Hepatocyte (in vitro differentiated cells): ENCODE measurements around the gene C10orf95. TPM values are rescaled to one million over a fixed set of nuclear protein-coding genes. Genes with fewer than 3 reads are reported as not detected.

ENCODE experiments used
- DNase-seq: peaks from one replicate; pipeline ENCODE4 v3.0.0-alpha.2; 2016; ENCODE audit warnings: low spot score
- H2AFZ ChIP-seq: fragments of 200-600 bp; sonication (generic); 2 replicates; pipeline ENCODE4 v1.6.0; 2016; ENCODE audit warnings: antibody characterized with exemption, mild to moderate bottlenecking
- H3K27ac ChIP-seq: fragments of 200-600 bp; sonication (generic); 2 replicates; pipeline ENCODE4 v1.5.1; 2016; ENCODE audit warnings: mild to moderate bottlenecking
- H3K27me3 ChIP-seq: fragments of 200-600 bp; sonication (generic); 2 replicates; pipeline ENCODE4 v1.6.1; 2016
- H3K36me3 ChIP-seq: fragments of 200-600 bp; sonication (generic); replicated peaks from 2 replicates; pipeline ENCODE4 v1.5.1; 2016; ENCODE audit warnings: low read depth; ENCODE audit not compliant: insufficient read depth
- H3K4me1 ChIP-seq: fragments of 200-600 bp; sonication (generic); 2 replicates; pipeline ENCODE4 v1.5.1; 2016; ENCODE audit warnings: mild to moderate bottlenecking, moderate library complexity; ENCODE audit not compliant: insufficient read depth
- H3K4me2 ChIP-seq: fragments of 200-600 bp; sonication (generic); 2 replicates; pipeline ENCODE4 v1.6.0; 2016
- H3K4me3 ChIP-seq: fragments of 200-600 bp; sonication (generic); 2 replicates; pipeline ENCODE4 v1.5.1; 2016; ENCODE audit warnings: mild to moderate bottlenecking
- H3K79me2 ChIP-seq: fragments of 200-600 bp; sonication (generic); 2 replicates; pipeline ENCODE4 v1.6.0; 2017; ENCODE audit warnings: mild to moderate bottlenecking
- H3K9me2 ChIP-seq: fragments of 200-600 bp; sonication (generic); replicated peaks from 2 replicates; pipeline ENCODE4 v1.6.0; 2017; ENCODE audit warnings: mild to moderate bottlenecking; ENCODE audit not compliant: insufficient read depth
- H3K9me3 ChIP-seq: fragments of 200-600 bp; sonication (generic); 2 replicates; pipeline ENCODE4 v1.5.1; 2016; ENCODE audit warnings: low read depth, mild to moderate bottlenecking
- H4K20me1 ChIP-seq: fragments of 200-600 bp; sonication (generic); 2 replicates; pipeline ENCODE4 v1.6.0; 2016; ENCODE audit warnings: mild to moderate bottlenecking; ENCODE audit not compliant: insufficient read depth, poor library complexity, severe bottlenecking
- EZH2 ChIP-seq: fragments of 200-600 bp; sonication (generic); IDR thresholded peaks from 2 replicates; pipeline ENCODE4 v1.6.1; 2016; ENCODE audit warnings: antibody characterized with exemption, mild to moderate bottlenecking, borderline replicate concordance
- EZH2phosphoT487 ChIP-seq: fragments of 200-600 bp; sonication (generic); IDR thresholded peaks from one replicate; pipeline ENCODE4 v1.6.1; 2018; ENCODE audit warnings: antibody characterized with exemption, mild to moderate bottlenecking, low read depth, moderate library complexity; ENCODE audit not compliant: unreplicated experiment, severe bottlenecking
- WGBS: methylation state at CpG from one replicate; pipeline ENCODE4 v1.1.6; 2016; ENCODE audit warnings: low lambda C conversion rate; ENCODE audit errors: missing lambda C conversion rate; 5-methylcytosine and 5-hydroxymethylcytosine counted together
- polyA plus RNA-seq: library from polyadenylated mRNA; unstranded; fragments of >200 nt; fragmentation: Nextera tagmentation; extraction: Ambion mirVana; gene quantifications from 2 replicates; pipeline ENCODE4 v1.2.1, GENCODE V29; 2016
- total RNA-seq: library from RNA; depleted of rRNA; stranded (reverse); fragments of >200 nt; gene quantifications from 2 replicates; pipeline ENCODE4 v1.2.3, GENCODE V29; 2014
- TF ChIP-seq, protein P1 (sequence below): fragments of 200-600 bp; sonication (generic); IDR thresholded peaks from 2 replicates; pipeline ENCODE4 v1.5.1; 2016; ENCODE audit warnings: antibody characterized with exemption, mild to moderate bottlenecking; ENCODE audit not compliant: poor library complexity

C10orf95 gene
- total and polyA plus RNA-seq, 2 experiments from 2014 or later: 5.2 to 7.7 TPM

GRCh38 chr10:102423372-102423968 is 27.9 kb downstream of the C10orf95 start:
- no peak for DNase-seq
- TF ChIP-seq EZH2phosphoT487 (no peak), EZH2 (no peak)
- TF ChIP-seq, protein P1, sequence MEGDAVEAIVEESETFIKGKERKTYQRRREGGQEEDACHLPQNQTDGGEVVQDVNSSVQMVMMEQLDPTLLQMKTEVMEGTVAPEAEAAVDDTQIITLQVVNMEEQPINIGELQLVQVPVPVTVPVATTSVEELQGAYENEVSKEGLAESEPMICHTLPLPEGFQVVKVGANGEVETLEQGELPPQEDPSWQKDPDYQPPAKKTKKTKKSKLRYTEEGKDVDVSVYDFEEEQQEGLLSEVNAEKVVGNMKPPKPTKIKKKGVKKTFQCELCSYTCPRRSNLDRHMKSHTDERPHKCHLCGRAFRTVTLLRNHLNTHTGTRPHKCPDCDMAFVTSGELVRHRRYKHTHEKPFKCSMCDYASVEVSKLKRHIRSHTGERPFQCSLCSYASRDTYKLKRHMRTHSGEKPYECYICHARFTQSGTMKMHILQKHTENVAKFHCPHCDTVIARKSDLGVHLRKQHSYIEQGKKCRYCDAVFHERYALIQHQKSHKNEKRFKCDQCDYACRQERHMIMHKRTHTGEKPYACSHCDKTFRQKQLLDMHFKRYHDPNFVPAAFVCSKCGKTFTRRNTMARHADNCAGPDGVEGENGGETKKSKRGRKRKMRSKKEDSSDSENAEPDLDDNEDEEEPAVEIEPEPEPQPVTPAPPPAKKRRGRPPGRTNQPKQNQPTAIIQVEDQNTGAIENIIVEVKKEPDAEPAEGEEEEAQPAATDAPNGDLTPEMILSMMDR: no peak
- H3K36me3 ChIP-seq: no peaks in the 10 kb centered on the region
- 98% methylated on average over 13 of the region's 13 CpGs for WGBS
- H3K4me3 ChIP-seq: no peak overlapping the region
- H3K9me3 ChIP-seq: no peaks in the 10 kb centered on the region
- H2AFZ ChIP-seq: no peak overlapping the region
- H4K20me1 ChIP-seq: peaks cover 5% of the 10 kb centered on the region
- no peaks in the 10 kb centered on the region for H3K9me2 ChIP-seq
- peaks cover 21% of the 10 kb centered on the region for H3K79me2 ChIP-seq
- peak overlapping the region; percentile 100 for H3K4me2 ChIP-seq
- H3K27me3 ChIP-seq: peaks cover 5% of the 10 kb centered on the region
- no peak overlapping the region for H3K27ac ChIP-seq
- peaks cover 24% of the 10 kb centered on the region for H3K4me1 ChIP-seq

GRCh38 chr10:102422545-102423129 is 28.7 kb downstream of the C10orf95 start:
- Histone ChIP-seq H2AFZ (no peak overlapping the region), H3K9me2 (no peaks in the 10 kb centered on the region), H3K4me3 (peak overlapping the region; percentile 63), H3K4me2 (peak overlapping the region; percentile 100), H3K27ac (peak overlapping the region; percentile 92), H3K79me2 (peaks cover 21% of the 10 kb centered on the region), H3K36me3 (no peaks in the 10 kb centered on the region), H3K4me1 (peaks cover 24% of the 10 kb centered on the region), H3K9me3 (no peaks in the 10 kb centered on the region), H4K20me1 (peaks cover 5% of the 10 kb centered on the region), H3K27me3 (peaks cover 10% of the 10 kb centered on the region)
- TF ChIP-seq, protein P1: peak; percentile 78
- no peak for TF ChIP-seq EZH2
- 16% methylated on average over 27 of the region's 28 CpGs for WGBS
- peak; percentile 89 for DNase-seq

- peaks cover 21% of the 10 kb centered on the region for H3K79me2 ChIP-seq
- H3K9me2 ChIP-seq: no peaks in the 10 kb centered on the region
- H3K4me1 ChIP-seq: peaks cover 24% of the 10 kb centered on the region
- TF ChIP-seq, protein P1: no peak
- no peak for TF ChIP-seq EZH2phosphoT487
- no peak for TF ChIP-seq EZH2
- no peaks in the 10 kb centered on the region for H3K9me3 ChIP-seq
- peak; percentile 64 for DNase-seq
- no peaks in the 10 kb centered on the region for H3K36me3 ChIP-seq
- H3K4me2 ChIP-seq: peak overlapping the region; percentile 100
- peak overlapping the region; percentile 63 for H3K4me3 ChIP-seq
- H3K27me3 ChIP-seq: peaks cover 14% of the 10 kb centered on the region
- H2AFZ ChIP-seq: peak overlapping the region; percentile 95
- WGBS: 2% methylated on average over 60 of the region's 62 CpGs
- peaks cover 5% of the 10 kb centered on the region for H4K20me1 ChIP-seq
- peak overlapping the region; percentile 92 for H3K27ac ChIP-seq
These were observed 29.4 kb downstream of the C10orf95 start for GRCh38 chr10:102421757-102422512.
